HCT116 (cell line): ENCODE results near the gene BNIP5. TPM values are rescaled to one million over a fixed set of nuclear protein-coding genes. Genes with fewer than 3 reads are reported as not detected.

Source experiments
- ATAC-seq: fragments of 200-7000 bp; cut with Tn5 transposase; 2 replicates; pipeline ENCODE4 v1.9.1; 2020; ENCODE audit warnings: mild to moderate bottlenecking, moderate library complexity
- BruUV-seq: library from RNA; stranded (reverse); fragments of 400-500 nt; replicated peaks from 2 replicates; lab custom pipeline; 2021; lab: Mats Ljungman, UMichigan
- CTCF ChIA-PET: fragments of 300-600 bp; sonication (Branson Sonifier 250); formaldehyde crosslinking; loops from one replicate; lab custom pipeline; 2021; ENCODE audit warnings: antibody characterized with exemption; lab: Charles Lee
- POLR2A ChIA-PET: fragments of 300-600, 350-600 bp; sonication (Branson Sonifier 250); formaldehyde crosslinking; loops from one replicate; lab custom pipeline; 2021; ENCODE audit warnings: antibody characterized with exemption; lab: Charles Lee
- RAD21 ChIA-PET, 2 experiments: fragments of 300-600 bp; sonication (Branson Sonifier 250); formaldehyde crosslinking; loops; one replicate each; lab custom pipeline; 2023; ENCODE audit warnings: low total read pairs in 2 of 2; ENCODE audit not compliant: uncharacterized antibody in 2 of 2, unreplicated experiment in 2 of 2, low non-redundant PET in 1 of 2; lab: Charles Lee
- DNase-seq: peaks from one replicate; pipeline ENCODE4 v3.0.0-alpha.2; 2010; ENCODE audit warnings: low read depth, low spot score
- H2AFZ ChIP-seq: fragments of 200-600 bp; shearing (Covaris generic), sonication (generic); 2 replicates; pipeline ENCODE4 v1.6.1; 2017; ENCODE audit warnings: low read depth, mixed run types, mixed read lengths, antibody characterized with exemption, low read length; ENCODE audit not compliant: poor library complexity, severe bottlenecking
- H3K27ac ChIP-seq: 2 replicates; pipeline ENCODE4 v1.5.1; 2012; ENCODE audit warnings: low read depth, low read length
- H3K27me3 ChIP-seq: fragments of 200-600 bp; sonication (generic); 2 replicates; pipeline ENCODE4 v1.6.1; 2016; ENCODE audit warnings: mixed run types, low read length, mixed read lengths; ENCODE audit not compliant: insufficient read depth
- H3K36me3 ChIP-seq, 2 experiments: fragments of 200-500 bp in 1 of 2; fragments of 200-600 bp in 1 of 2; sonication (Bioruptor generic) in 1 of 2; sonication (generic) in 1 of 2; 2 replicates each; pipeline versions ENCODE4 v1.5.1 to v1.6.1; 2014 to 2016; ENCODE audit warnings: low read length in 2 of 2, inconsistent platforms in 1 of 2, mixed read lengths in 1 of 2, mixed run types in 1 of 2; ENCODE audit not compliant: insufficient read depth in 2 of 2, control insufficient read depth in 1 of 2
- H3K4me1 ChIP-seq, 2 experiments: fragments of 200-600 bp in 1 of 2; sonication (generic) in 1 of 2; 2 replicates each; pipeline versions ENCODE4 v1.5.1 to v1.6.1; 2012 to 2017; ENCODE audit warnings: low read length in 2 of 2, inconsistent platforms in 1 of 2, mild to moderate bottlenecking in 1 of 2, mixed read lengths in 1 of 2, mixed run types in 1 of 2, moderate library complexity in 1 of 2; ENCODE audit not compliant: insufficient read depth in 2 of 2, control insufficient read depth in 1 of 2
- H3K4me2 ChIP-seq: fragments of 200-600 bp; sonication (generic); 2 replicates; pipeline ENCODE4 v1.6.1; 2017; ENCODE audit warnings: mixed run types, low read length, mixed read lengths
- H3K4me3 ChIP-seq, 2 experiments: fragments of 200-600 bp in 1 of 2; sonication (generic) in 1 of 2; replicated peaks in 1 of 2; 2 replicates each; pipeline ENCODE4 v1.5.1; 2011 to 2016; ENCODE audit warnings: low read length in 2 of 2, control low read depth in 1 of 2, low read depth in 1 of 2, mild to moderate bottlenecking in 1 of 2, mixed read lengths in 1 of 2, mixed run types in 1 of 2
- H3K79me2 ChIP-seq: fragments of 200-600 bp; sonication (generic); 2 replicates; pipeline ENCODE4 v1.6.1; 2017; ENCODE audit warnings: mild to moderate bottlenecking, mixed run types, low read length, moderate library complexity, mixed read lengths; ENCODE audit not compliant: insufficient read depth
- H3K9ac ChIP-seq: fragments of 200-600 bp; sonication (generic); 2 replicates; pipeline ENCODE4 v1.6.1; 2016; ENCODE audit warnings: low read length, mixed read lengths
- H3K9me2 ChIP-seq: fragments of 200-600 bp; sonication (generic), shearing (Covaris generic); 2 replicates; pipeline ENCODE4 v1.6.1; 2017; ENCODE audit warnings: mixed run types, mild to moderate bottlenecking, moderate library complexity; ENCODE audit not compliant: insufficient read depth
- H3K9me3 ChIP-seq, 2 experiments: fragments of 200-500 bp in 1 of 2; fragments of 200-600 bp in 1 of 2; sonication (Bioruptor generic) in 1 of 2; sonication (generic) in 1 of 2; 2 replicates each; pipeline ENCODE4 v1.6.1; 2014 to 2017; ENCODE audit warnings: low read length in 2 of 2, mixed read lengths in 2 of 2, inconsistent platforms in 1 of 2, low read depth in 1 of 2, mild to moderate bottlenecking in 1 of 2, mixed run types in 1 of 2, moderate library complexity in 1 of 2; ENCODE audit not compliant: control insufficient read depth in 1 of 2, insufficient read depth in 1 of 2
- H4K20me1 ChIP-seq: fragments of 200-600 bp; sonication (generic), shearing (Covaris generic); 2 replicates; pipeline ENCODE4 v1.6.1; 2017; ENCODE audit warnings: mixed run types, mild to moderate bottlenecking, moderate library complexity; ENCODE audit not compliant: insufficient read depth
- ATF3 ChIP-seq: IDR thresholded peaks from 2 replicates; pipeline ENCODE4 v1.6.1; 2012
- CBX3 ChIP-seq: IDR thresholded peaks from 2 replicates; pipeline ENCODE4 v1.6.1; 2012; ENCODE audit warnings: low read depth
- EZH2 ChIP-seq: fragments of 200-600 bp; sonication (generic); IDR thresholded peaks from 2 replicates; pipeline ENCODE4 v1.6.1; 2017; ENCODE audit warnings: antibody characterized with exemption, mixed run types
- EZH2phosphoT487 ChIP-seq: fragments of 200-600 bp; IDR thresholded peaks from 2 replicates; pipeline ENCODE4 v1.6.1; 2018; ENCODE audit warnings: antibody characterized with exemption, borderline replicate concordance
- RAD21 ChIP-seq: IDR thresholded peaks from 2 replicates; pipeline ENCODE4 v1.6.1; 2012; ENCODE audit warnings: low read depth, mild to moderate bottlenecking
- SRF ChIP-seq: IDR thresholded peaks from 2 replicates; pipeline ENCODE4 v1.6.1; 2012; ENCODE audit warnings: low read depth
- ZBTB33 ChIP-seq: IDR thresholded peaks from 2 replicates; pipeline ENCODE4 v1.6.1; 2011; ENCODE audit warnings: mild to moderate bottlenecking, low read length, moderate library complexity; ENCODE audit not compliant: insufficient replicate concordance; ENCODE audit errors: extremely low read depth
- ZNF274 ChIP-seq: fragments of 200-500 bp; sonication (Bioruptor generic); IDR thresholded peaks from 2 replicates; pipeline ENCODE4 v1.6.1; 2014; ENCODE audit warnings: mild to moderate bottlenecking, low read depth, low read length, inconsistent platforms
- intact Hi-C: fragments of 100-400 bp; cut with micrococcal nuclease; formaldehyde crosslinking; loops from 2 replicates; pipeline ENCODE4 v1.10.0; 2022
- total RNA-seq: library from RNA; stranded (reverse); gene quantifications from one replicate; pipeline ENCODE4 v1.2.1, GENCODE V29; 2021; ENCODE audit not compliant: unreplicated experiment

Gene BNIP5
- total RNA-seq, 1 experiment from 2014 or later, result not detected

GRCh38 chr6:36358226-36358915 lies 21.7 kb upstream of the BNIP5 start:
- DNase-seq, result no peak
- Histone ChIP-seq H3K4me1 (peaks cover 0 to 6% of the 10 kb centered on the region in 2 experiments; a peak in 2 of 4 replicates), H3K4me3 (no peak overlapping the region), H3K27ac (no peak overlapping the region), H3K36me3 (no peaks in the 10 kb centered on the region), H3K9ac (no peak overlapping the region), H2AFZ (no peak overlapping the region), H3K9me2 (no peaks in the 10 kb centered on the region), H3K4me2 (no peak overlapping the region), H3K9me3 (no peaks in the 10 kb centered on the region), H3K79me2 (no peaks in the 10 kb centered on the region), H3K27me3 (no peaks in the 10 kb centered on the region), H4K20me1 (no peaks in the 10 kb centered on the region)
- TF ChIP-seq EZH2phosphoT487 (no peak), RAD21 (no peak), SRF (no peak), ZNF274 (no peak), CBX3 (no peak), ATF3 (no peak), ZBTB33 (no peak), EZH2 (no peak)
- ATAC-seq, result no peak
- ChIA-PET CTCF (interaction anchor here (2.0 kb wide), 2 partner anchors 17 to 56 kb away, joined by 9 to 10 read pairs; no protein-coding TSS in a partner anchor), RAD21 (interaction anchor here in 1 of 2 experiments (0.6 kb wide), 1 partner anchor 161 kb away, joined by 3 read pairs; no protein-coding TSS in a partner anchor), POLR2A (interaction anchor here (1.6 kb wide), 1 partner anchor 17 kb away, joined by 4 read pairs; no protein-coding TSS in a partner anchor)
- intact Hi-C loops, result no loop called here
- no TSS peak for BruUV-seq
